Stimulated activated CD4-positive, alpha-beta T cell treated with anti-CD3 and anti-CD28 coated beads, Interleukin-1b, Interleukin-23, amount 100 ng/mL, for 24 hours (primary cell): ENCODE measurements around the gene CELSR1.

Experiments
- DNase-seq, 4 experiments: peaks; one replicate each; pipeline ENCODE4 v3.0.0-alpha.2; 2020; ENCODE audit warnings: low read depth in 4 of 4, low spot score in 1 of 4

CELSR1 gene

DNA sequence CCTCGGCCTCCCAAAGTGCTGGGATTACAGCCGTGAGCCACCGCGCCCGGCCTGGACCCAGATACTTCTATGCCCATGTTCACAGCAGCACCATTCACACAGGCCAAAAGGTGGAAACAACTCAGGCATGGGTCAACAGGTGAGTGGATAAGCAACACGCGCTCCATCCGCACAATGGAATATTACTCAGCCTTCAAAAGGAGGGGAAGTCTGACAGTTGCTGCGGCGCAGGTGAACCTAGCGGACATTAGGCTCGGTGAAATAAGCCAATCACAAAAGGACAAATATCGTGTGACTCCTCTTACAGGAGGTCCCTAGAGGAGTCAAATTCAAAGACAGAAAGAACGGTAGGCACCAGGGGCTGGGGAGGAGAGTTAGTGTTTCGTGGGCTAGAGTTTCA lies 154.9 kb downstream of the CELSR1 start:
- DNase-seq: no peak

DNA sequence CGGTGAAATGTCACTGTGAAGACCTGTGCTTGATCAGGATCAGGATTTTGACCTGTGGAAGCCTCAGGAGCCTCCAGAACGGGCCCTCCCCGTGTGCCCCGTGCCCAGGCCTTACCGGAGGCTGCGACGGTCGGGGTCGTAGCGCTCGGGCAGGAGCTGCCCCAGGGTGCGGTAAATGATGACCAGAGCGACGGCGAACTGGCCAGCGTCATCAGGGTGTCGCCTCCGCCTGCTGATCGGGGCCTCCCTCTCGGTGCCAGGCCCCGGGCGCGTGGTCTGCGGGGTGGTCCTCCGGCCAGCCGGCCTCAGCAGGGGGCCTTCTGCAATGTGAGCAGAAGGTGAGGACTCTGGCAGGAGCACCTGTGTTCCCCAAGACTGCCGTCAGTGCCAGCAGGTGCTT lies 155.7 kb downstream of the CELSR1 start:
- no peak for DNase-seq

DNA sequence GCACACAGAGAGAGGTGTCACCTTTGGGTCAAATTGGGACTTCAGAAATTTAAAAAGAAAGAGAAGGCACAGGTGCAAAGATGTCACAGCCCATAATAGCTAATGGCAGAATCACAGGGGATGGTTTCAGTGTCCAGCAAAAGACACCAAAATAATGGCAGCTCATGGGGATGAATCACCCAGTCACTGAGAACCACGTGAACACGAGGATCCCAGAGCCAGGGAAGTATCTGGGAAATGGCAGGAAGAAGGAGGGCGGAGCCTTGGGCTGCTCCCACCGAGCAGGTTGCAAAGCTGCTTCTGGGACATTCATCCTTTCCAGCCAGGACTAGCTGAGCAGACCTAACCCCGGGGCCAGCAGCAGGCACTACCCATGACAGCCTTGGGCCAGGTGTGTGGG lies 156.3 kb downstream of the CELSR1 start:
- no peak for DNase-seq

DNA sequence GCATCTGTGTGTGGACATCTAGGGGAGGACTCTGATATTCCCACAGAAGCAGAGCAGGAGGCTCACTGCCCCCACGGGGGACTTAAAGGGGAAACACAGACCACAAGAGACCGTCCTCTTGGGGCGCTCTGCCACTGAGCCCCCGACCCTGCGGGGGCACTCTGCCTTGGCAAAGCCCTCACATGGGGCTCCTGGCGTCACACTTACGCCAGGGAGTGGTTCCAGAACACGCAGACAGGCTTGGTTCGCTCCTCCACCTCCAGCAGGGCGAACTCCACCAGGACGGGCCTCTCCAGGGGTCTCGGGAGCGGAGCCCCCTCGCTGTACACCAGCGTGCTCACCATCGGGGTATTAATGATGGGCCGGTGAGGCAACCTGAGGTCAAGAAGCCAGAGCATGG lies 156.8 kb downstream of the CELSR1 start:
- DNase-seq: no peak

DNA sequence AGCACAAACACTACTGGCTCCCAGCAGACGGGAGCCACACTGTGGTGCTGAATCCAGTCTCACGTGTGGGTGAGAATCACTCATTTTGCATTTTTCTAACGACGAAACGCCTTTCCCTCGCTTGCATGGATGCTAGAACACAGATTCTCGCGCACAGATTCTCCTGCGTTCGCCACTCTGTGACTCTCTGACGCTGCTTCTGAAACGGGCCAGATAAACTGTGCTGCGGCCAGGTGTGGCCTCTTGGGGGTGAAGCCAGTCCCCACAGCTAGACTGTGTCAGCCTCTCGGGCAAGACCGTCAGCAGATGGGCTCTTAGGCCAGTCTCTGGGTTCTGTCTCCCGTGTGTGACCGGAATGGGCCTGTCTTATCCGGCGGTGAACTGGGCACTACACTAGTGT lies 157.4 kb downstream of the CELSR1 start:
- no peak for DNase-seq

DNA sequence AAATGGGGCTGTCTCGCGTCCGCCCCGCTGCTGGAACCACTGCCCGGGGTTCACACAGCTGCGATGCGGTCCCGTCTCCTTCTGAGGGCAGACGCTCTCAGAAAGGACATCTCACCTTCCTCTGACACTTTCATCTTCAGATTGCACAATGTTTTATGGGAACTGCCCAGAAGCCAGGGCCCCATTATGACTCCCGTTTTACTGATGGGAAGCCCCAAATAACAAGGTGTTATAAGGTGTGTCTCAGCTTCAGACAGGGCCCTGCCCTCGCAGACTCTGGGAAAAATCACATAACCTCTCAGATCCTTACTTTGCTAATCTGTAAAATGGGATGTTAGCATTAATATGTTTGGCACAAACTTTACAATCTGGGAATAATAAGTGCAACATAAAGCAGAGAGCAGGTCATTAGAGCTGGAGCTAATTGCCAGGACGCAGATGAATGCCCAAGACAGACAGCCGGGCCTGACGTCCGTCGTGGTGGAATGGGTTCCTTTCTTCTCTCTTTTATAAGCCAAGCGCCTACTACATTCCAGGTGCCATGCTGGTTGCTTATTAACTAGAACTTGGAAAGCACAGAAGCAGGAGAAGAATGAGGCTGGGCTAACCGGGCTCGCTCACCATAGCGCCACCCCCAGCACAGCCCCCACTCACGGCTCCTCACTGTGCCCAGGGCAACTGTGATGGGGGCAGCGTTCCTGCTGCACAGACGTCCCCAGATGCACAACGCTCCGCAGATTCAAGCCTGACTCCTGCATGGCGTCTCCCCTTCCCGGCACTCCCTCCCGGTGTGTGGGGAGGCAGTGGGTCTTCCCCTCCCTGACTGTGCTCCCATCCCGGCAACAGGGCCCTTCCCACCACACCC lies 158.1 kb downstream of the CELSR1 start:
- DNase-seq: no peak

DNA sequence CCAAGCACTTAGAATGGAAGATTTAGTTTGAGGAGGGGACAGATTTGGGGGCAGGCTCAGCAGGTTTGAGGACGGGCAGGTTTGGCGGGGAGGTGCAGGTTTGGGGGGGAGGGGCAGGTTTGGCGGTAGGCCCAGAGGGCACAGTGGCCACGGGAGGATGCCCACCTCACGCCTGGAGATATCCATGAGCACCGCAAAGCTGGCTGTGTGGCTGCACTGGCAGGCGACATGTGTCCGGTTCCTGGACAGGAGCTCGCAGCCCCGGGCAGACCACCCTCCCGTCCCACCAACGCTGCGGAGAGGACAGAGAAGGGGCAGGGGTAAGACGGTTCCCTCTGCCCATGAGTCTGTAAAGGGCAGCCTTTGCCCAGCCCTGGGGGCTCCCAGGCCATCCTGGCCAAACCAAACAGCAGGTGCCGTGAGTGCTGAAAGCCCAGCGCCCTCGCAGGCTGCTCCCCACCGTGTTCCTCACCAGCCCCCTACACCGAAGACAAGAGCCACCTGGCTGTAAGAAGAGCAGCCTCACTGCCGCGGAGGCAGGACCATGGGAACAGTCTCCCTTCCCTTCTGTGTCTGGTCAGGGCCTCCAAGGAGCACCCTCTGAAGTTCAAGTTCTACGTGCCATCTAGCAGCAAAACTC lies 158.9 kb downstream of the CELSR1 start:
- DNase-seq: no peak

DNA sequence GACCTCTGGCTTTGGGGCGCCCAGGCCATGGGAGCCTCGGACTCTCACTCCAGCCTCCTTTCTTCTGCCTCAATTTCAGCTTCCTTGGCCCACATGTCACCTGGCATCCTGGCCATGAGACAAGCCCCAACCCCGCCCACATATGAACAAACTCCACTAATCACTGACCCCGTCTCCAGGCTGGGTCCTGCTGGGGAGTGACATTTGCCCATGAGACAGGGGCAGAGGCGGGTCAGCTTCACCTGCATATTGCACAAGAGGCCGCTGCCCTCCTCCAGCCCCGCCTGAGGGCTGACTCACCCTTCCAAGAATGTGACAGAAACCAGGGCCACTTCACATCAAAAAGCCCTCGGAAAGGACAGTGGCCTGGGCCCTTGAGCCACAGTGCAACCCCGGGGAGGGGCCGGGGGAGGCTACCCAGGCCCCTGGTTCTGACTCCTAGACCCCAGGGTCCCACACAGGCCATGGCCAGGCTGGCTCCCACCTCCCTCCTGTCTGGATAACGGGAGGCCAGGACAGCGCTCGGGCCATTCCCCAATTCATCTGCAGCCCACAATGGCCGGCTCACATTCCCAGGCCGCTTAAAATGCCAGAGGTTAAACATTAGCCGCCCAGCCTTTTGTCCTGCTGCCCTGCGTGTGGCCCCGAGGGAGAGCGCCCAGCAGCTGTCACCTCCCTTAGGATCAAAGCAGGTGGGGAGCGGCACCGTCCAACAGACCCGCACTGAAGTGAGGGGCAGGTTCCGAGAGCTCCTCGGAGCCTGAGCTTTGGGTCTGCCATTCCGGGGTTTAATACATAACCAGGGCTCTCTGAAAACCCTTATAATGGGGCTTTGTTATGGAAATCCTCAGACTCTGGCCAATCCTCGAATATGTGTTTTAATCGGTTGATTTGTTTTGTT lies 159.6 kb downstream of the CELSR1 start:
- no peak for DNase-seq

DNA sequence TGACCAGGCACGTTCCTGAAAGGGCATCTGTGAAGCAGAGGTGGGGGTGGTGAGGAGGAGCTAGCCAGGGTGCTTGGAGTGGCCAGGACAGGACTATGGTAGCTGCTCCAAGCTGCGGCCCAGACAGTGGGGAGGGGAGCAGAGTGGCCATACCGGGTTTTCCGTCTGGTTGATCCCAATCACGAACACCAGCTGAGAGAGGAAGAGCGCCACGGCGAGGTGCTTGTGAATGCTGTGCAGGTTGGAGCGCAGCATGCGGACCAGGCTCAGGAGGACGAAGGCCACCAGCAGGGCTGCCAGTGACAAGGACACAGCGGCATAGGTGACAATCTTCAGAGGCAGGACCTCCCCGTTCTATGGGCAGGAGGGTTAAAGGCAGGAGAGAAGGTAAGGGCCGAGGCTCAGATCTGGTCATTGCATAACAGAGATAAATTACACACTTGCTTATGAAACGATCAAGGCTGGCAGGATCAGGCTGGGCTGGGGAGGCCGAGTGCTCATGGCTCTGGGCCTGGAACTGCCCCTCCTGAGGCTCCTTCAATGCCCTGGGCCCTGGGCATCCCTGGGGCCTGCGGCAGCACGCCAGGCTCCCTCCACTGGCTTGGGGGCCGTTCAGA lies 160.4 kb downstream of the CELSR1 start:
- no peak for DNase-seq

DNA sequence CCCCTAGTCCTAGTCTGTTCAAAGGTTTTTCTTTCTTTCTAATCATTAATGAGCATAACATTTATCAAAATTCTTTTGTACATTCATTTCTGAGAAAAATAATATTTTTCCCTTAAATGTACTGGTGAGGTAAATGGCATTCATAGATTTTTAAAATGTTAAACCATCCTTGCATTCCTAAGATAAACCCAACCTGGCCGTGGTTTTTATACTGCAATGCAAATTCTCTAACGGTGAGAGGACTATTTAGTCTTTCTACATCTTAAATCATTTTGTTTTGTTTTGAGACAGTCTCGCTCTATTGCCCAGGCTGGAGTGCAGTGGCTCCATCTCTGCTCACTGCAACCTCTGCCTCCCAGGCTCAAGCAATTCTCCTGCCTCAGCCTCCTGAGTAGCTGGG lies 161.3 kb downstream of the CELSR1 start:
- DNase-seq: no peak

DNA sequence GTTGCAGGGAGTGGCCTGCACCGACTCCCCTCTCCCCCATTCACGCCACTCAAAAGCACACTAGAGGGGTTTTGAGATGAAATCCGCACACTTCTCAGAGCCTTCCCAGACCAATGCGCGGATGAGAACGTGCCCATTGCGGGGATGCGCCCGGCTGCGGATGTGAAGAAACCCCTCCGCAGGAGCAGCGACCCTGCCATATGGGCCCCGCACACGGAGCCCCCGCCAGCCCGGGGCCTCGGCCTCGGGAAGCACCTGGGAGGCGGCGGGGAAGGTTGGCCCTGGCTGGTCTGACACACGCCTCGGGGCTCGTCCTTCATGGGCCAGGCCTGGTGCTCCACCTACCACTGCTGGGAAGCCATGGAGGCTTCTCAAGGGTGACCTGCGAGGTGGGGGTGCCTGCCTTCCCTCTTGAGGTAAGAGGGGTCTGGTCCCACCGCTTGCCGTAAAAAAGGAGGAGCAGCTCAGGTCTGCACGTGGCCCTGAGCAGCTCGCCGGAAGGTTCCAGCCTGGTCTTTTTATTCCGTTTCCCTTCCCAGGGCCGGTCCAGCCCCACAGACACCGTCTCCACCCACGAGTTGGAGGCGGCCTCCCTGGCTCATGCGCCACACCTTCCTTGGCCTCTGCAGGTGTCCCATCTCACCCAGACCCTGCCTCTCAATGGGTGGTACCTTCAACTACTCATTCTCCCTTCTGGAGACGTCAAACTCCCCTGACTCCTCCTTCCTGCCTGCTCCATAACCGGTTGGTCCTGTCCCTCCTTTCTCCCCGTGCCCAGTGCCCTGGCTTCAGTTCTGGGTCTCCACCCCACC lies 162.6 kb downstream of the CELSR1 start:
- DNase-seq: no peak

DNA sequence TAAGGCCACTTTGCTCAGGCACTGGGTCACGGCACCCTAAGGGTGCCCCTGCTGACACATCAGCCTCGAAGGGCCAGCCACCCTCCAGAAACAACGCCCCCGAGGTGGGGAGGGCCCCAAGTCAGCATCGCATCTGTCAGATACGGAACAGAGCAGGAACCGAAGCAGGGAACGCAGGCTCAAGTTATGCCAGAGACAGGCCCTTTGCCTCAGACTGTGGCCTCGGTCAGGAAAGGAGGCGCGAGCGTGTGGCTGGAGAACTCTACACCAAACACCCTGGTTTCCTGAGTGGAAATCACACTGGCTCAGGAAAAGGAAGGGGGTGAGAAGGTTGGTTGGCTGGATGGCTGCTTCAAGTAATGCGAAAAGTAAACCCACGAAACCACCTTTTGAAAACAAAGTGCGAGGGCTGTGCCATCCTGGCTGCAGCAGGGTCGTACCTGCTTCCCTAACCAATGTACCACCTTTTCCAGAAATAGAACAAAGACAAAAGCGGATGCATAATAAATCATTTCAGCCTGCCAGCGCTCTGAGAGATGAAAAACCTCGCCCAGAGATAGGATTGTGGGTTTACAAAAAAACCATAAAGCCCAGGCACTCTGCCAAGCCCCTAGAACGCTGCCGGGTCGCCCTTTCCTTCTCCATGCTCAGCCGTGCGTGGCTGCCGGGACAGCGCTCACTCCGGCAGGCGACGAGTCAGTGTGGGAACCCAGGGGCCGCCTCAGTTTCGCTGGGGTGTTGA lies 163.3 kb downstream of the CELSR1 start:
- no peak for DNase-seq

DNA sequence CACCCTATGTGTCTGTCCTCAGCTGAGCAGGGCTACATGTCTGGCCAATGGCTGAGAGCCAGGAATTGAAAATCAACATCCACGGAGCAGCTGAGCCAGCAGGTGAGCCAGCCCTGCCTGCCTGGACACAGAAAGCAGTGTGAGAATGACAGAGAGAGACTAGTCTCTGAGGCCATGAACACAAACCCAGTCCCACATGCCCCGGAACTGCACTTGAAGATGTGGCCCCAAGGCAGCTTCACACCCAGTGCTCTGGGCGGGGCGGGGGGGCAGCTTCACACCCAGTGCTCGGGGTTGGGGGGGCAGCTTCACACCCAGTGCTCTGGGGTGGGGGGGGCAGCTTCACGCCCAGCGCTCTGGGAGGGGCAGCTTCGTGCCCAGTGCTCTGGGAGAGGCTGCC lies 164.3 kb downstream of the CELSR1 start:
- DNase-seq: no peak

DNA sequence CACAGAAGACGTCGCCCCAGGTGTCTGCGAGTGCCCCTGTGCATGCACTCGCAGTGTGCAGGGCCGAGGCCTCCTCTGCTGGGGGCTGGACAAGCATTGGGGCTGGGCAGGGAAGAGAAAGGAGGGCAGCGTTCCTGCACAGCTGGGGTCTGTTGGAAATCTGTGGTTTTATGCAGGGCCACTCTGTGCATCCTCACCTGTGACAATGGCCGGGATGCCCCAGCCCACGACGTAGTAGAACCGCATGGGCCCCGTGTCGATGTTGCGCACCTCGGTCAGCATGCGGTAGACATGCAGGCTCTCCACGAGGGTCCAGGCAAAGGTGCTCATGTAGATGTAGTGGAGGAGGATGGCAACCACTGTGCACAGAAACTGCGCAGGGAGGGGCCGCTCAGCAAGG lies 164.7 kb downstream of the CELSR1 start:
- DNase-seq: no peak

DNA sequence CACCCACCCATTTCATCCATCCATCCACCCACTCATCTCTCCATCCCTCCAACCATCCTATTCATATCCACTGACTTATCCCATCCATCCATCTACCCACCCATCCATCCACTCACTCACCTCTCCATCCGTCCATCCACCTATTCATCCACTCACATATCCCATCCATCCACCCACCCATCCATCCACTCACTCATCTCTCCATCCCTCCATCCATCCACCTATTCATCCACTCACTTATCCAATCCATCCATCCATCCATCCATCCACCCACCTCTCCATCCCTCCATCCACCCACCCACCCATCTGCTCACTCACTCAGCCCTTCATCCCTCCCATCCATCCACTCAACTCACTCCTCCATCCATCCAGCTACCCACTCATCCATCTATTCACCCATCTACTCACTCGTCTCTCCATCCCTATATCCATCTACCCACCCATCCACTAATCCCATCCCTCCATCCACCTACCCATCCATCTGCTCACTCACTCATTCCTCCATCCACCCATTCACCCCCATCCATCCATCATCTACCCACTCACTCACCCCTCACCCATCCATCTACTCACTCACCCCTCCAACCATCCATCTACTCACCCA lies 165.7 kb downstream of the CELSR1 start:
- DNase-seq: no peak

DNA sequence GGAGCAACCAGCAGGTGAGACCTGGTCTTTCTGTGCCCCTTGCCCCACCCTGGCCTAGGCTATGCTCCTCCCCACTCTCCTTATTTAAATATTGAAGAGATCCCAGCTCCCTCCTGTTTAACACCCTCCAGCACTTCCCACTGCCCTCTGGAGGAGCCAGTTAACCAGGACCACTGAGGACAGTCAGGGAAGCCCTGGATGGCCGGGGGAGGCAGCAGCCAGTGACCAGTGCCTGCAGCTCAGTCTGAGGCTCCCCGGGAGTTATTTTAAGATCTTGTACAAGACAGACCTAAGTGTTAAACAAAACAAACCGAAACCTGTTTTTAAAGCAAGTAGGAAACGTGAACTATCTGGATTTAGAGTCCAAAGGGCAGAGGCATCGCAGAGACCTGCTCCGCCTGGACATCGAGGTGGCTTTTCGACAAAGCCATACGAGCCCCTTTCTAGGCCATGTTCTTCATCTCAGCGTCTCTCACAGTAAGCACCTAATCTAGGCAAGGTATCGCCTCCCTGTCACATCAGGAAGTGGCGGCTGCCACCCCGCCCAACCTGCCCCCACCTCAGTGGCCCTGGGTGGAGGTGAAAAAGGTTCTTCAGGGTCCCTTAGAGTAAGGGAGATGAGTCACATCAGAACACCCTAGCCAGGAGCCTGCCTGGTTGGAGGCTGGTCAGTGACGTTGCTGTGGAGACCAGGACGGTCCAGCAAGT lies 166.7 kb downstream of the CELSR1 start:
- no peak for DNase-seq

DNA sequence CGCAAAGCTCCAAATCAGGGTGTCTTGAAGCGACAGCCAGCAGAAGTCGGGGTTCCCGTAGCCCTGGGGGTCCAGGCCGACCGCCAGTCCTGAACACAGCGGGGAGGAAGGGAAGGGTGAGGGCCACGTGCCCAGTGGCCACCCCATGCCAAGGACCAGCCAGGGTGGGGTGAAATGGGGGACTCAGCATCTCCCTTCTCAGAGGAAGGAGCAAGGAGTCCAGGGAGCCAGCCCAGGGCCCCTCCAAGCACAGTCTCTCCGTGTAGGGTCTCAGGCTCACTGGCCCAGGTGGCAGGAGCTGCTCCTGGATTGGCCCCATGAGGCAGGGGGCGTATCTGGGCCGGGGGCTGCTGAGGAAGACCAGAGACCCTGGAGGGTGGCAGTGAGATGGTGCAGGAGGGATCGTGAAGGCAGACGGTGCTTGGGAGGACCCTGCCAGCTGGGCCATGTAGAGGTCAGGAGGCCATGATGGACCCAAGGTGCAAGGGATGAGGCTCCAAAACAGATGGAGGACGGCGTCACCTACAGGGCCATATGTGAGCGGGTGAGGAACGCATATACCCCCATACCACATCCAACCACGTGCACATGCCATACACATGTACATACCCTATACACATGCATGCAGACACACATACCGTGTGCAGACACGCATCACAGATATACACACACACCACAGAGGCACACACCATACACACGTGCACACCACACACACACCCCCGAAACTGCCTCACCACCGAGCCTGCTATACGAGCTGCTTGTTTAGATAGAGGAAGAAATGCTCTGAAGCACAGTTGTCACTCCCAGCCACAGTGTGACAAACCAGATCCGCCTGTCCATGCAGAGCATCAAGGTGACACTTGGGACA lies 167.5 kb downstream of the CELSR1 start:
- no peak for DNase-seq
